Activated CD4-positive, alpha-beta T cell treated with anti-CD3 and anti-CD28 coated beads for 1 hour (primary cell): ENCODE results near the gene ITPRIP.

Experiments used
- DNase-seq: peaks from one replicate; pipeline ENCODE4 v3.0.0-alpha.2; 2020

ITPRIP gene

DNA sequence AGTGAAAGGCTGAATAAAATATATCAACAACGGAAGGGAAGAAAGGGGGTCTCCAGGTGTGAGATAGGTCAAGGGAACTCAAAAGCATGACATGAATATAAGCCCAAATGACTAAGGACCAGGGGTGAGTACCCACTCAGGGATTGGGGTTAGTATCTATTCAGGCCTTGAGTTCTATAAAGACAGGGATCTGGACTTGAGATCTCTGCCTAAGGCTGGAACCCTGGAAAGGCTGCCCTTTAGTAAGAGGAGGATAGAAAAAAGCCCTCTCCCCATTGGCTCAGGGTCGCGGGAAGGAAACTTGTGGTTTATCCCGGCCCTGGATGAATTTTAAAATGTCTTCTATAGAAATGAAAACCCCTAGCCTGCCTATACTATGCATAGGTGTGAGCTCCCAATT, 2.4 kb upstream of the ITPRIP start:
- DNase-seq: no peak

DNA sequence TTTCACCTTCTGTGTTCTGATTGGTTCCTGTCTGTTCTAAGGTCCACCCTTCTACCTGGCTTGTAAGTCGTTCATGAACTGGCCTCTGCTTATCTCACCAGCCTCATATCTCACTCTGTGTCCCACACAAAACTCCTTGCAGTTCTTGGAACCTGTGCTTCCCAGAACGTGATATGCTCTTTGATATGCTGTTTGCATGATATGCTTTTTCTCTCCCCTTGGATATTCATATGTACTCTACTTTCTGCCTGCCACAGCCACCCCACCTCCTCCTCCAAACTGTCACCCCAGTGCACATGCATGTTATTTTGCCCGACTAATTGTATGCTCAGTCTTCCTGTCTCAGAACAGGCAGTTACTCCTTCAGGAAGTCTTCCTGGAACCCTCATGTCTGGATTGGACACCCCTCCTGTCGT, 1.9 kb upstream of the ITPRIP start:
- no peak for DNase-seq

DNA sequence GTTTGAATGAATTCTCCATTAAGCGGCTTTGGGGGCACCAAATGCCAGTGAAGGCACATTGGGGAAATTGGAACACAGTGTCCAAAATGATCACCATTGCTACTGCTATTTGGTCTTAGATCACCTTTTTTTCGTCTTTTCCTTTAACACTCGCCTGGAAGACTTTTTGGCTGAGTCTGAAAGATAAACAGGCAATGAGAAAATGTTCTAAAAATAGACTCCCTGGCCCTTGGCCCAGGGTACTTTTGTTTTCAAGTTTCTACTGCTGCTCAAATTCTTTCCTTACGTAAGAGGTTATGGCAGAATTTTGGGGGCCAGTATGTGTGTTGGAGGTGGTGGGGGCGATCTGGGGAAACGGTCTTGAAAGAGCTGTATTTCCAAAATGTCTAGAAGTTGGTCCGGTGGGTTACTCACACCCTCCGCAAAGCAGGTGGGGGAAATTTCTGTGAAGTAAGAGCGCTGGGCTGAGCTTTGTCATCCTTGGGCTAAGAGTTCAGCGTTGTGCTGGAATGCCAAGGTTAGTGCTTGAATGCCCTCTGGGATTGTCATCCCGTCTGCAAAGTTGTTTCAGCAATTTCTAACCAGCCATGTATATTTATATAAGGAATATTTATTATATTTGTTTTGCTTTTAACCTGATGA, 1.3 kb upstream of the ITPRIP start:
- DNase-seq: no peak

DNA sequence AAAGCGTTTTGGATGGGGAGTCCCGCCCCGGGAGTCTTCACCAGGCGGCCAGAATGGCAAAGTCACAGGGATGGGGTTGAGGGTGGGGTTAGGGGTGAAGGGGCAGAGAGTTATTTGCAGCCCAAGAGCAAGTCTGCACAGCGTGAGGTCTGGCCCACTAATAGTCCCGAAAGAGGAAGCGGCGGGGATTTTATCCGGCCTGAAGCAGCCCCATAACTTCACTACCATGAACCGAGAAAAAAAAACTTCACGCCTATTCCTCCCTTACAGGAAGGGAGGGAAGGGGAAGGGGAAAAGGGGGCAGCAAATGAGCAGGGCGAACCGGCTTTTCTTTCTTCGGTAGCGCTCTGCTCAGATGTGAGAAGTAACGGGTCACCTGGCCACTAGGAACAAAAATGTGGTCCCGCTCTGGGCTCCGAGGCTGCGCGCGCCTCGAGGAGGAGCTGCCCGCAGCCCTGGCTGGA, 712 bp downstream of the ITPRIP start:
- no peak for DNase-seq

DNA sequence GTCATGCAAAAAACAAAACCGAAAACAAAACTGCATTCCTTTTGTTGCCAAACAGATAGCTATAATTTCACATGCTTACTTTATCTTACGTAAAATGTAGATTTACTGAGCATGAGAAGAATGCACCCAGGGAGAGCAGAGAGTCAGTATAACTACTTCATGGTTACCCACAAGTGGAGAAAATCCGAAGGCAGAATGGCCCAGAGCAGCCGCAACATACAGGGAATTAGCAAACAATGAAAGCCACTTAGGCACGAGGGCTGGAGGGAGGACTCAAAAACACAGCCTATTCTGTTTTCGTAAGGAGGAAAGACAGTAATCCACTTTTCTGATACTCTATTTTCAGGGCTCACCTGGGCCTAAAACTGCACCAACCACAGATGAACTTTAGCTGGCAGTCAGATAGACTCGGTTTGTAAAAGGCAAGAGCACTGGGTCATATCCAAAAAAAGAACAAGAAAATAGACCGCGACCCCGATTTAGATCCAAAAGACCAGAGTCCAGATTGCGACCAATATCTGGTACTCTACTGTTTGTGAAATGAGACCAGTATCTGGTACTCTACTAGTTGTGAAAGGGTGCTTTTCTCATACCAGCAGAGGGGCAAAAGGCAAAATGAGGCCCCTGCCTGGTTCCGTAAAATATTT, 1.3 kb downstream of the ITPRIP start:
- no peak for DNase-seq

DNA sequence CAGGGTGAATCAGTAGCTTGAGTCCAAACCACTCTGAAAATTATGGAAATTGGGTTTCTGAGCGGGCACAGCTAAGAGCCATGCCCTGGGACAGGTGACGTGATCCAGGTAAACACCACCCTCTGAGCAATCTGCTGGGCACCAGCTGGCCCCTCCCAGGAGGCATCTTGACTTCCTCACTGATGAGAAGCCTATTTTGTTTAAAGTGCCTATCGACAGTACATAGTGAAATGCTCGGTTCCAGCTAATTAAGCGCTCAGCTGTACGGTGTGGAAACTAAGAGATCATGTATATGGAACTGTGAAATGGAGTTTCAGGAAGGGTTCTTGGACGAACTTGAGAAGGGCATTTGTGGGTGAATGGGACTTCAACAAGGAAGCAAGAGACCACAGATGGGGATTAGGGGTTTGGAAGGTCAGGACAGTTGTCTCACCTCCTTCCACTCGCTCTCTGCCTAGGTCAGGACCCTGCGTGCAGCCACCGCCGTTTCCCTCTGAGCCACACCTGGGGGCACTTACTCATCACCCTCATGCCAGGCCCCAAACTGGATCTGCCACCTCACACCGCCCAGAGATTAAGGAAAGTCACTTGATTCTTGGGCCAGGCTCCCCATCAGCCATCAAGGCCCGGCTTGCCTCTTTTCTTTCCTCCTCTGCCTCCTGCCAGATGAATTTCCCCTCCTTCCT, 3.2 kb downstream of the ITPRIP start:
- no peak for DNase-seq

DNA sequence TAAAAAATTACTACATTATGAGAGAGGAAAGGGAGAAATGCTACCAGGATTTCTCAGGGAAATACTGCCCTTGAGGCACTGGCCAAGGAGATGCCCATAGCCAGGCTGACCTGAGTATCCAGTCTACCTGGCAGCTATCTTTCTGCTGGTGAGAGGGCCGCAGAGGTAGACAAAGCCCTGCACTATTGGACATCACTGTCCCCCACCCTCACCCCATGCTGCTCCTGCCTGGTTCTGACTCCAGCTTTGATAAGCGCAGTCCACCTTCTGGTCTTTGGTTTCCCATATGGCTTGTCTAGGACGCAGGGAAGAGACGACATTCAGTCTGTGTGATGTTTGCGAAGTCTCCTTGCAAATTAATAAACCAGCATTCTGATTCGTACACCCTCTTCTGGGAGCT, 3.7 kb downstream of the ITPRIP start:
- DNase-seq: no peak

DNA sequence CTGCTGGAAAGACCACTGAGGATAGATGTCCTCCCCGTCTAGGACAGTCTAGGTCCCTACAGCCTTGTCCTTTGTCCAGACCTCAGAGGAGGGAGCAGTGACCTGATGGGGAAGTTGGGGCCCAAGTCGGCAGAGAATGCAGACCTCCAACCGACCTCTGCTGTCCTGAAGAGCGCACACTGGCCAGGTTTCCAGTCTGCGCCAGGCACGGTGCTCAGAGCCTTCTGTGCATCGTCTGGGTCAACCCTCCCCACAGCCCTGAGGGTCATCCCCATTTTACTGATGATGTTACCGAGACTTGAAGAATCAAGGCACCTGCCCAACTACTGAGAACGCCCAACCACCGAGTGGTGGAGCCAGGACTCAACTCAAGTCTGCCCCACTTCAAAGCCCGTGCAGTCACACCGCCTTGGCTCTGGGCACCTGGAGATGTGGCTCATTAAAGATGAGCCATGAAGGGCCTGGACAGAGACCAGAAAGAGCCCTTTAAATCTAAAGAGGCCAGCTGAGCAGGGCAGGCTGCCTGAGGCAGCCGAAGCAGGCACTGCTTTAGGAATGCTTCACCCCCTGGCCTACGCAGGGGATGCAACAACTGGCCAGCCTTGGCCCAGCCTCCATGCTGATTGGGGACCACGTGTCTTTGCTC, 4.4 kb downstream of the ITPRIP start:
- DNase-seq: no peak

DNA sequence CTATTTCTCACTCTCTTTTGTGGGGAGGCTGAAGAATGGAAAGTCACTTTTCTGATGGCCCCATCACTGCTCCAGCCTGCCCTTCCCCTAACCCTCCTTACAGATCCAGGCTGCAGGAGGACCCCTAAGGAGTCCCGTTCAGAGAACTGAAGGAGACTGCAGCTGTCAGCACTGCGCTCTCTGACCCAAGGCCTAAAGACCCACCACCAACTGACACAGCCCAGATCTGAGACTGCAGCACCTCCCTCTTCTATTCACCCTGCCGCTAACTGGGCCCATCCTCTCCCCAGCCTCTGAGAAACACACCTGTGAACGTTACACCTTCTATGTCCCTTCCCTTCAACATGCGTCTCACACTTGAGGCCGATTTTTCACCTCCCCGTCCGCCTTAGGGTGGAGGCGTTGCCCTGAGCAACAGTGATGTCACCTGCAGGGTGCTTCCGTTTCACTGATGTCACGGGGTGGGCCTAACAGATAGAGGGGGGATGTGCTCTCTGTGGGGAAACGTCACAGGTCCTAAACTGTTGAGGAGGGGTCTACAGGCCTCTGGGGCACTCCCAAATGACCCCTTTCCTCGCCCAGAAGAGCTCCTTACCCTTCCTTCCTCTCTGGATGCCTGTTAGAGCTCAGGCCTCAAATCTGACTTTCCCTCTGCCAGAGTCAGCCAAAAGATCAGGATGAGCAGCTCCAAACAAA, 5.1 kb downstream of the ITPRIP start:
- peak; percentile 59 for DNase-seq

DNA sequence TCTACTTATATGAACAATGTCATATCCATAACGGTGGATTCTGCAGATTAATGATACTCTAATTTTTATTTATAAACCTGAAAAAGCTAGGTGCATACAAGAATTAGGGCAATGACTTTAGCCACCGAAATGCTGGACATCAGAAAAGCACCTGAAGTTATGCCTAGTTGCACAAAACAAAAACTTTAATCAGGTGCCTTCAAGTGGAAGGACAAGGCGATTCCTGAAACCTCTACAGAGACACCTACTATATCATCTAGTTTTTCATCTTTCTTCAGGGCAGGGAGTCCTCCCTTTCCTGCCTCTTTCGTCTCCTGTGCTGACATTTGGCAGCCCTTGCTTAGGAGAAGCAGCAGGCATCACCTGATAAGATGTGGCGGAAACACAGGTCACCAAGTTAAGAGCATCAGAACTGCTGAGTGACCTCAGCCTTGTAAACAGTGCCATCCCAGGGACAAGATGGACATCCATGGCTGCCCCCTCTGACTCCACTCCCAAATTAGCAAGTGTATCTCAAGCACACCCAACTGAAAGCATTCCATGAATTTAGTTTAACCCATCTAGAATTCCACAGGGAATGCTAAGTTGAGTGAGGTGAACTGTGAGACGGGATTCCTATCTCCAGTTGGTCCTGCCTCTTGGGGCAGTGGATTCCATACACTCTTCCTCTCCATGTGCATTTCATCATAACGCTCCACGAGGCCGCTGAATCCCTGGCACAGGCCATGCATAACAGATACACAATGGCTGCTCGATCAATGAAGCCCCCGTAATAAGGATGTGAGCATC, 5.8 kb downstream of the ITPRIP start:
- no peak for DNase-seq

DNA sequence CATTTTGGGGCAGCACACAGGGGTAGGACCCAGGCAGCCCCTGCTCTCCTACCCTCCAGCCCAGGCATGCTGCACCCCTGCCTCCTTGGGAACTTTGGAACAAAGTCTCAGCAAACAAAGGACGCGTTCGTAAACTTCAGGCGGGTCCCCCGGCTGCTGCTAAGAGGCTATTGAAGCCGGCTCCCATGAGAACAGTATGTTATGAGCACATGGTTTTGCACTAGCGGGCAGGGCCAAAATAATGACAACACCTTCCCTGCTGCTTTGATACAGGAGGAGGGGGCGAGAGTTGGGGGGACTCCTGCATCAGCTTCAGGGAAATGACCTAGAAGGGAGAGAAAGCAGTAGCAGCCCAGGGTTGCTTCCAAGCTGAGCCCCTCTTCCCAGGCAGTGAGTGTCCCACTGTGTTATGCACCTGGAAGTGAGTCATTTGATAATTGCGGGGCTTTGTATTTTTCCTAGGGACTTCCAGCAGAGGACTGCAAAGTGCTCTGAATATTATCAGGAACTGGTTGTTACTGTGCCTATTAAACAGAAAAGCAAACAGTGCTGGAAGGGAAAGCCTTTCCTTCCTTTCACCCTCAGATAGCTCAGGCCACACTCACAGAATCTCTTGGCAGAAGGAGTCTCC, 6.9 kb downstream of the ITPRIP start:
- no peak for DNase-seq

DNA sequence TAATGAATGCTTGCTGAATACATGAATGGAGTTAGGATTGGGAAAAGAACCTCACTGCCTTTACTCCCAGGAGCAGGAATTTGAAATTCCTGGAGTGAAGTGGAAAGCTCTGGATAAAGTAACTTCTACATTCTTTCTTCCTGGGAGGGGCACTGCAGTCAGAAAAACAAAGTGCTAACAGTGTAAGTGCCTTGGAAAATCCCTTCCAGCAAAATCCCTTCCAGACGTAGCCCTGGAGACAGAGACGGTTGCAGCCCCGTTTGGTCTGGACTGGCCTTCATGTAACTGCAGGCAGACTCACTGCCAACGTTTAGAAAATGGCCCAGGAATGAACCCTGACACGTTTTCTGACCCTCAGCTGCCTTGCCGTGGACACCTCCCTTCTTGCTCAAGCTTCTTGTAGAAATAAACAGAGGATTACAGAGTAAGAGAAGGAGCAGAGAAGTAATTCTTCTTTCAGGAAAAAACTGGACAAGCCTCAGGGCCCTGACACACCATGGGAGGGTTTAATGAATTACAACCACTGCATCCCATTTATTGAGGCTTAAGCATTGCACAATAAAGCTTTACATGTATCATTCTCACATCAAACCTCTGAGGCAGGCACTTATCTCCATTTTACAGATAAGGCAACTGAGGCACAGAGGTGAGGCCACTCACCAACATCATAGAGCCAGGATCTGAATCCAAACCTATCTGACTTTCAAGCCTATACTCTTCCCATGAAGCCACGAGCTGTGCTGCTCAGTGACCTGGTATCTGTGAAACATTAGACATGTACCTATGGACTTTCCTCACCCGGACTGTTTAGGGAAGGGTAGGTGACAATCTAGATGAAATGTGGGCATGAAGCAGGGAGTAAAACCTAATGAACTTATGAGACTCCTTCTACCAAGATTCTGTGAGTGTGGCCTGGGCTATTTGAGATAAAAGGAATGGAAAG, 7.8 kb downstream of the ITPRIP start:
- DNase-seq: no peak

DNA sequence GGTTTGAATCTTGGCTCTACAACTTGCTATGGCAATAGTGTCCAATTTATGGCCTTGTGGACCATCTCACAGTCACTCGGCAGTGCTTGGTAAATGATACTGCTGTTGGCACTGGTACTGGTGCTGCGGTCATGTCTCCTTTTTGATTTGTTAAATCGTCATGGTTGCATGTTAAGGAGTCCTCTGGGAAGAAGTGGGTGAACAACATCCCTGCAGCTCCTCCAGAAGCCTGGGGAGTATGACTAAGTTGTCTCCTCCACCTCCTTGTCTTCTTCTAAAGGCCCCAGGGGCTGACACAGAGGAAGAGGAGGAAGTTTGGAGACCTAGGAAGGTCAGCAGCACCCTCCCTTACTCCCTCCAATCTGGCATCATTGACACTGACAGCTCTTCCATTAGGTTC, 8.5 kb downstream of the ITPRIP start:
- DNase-seq: no peak

DNA sequence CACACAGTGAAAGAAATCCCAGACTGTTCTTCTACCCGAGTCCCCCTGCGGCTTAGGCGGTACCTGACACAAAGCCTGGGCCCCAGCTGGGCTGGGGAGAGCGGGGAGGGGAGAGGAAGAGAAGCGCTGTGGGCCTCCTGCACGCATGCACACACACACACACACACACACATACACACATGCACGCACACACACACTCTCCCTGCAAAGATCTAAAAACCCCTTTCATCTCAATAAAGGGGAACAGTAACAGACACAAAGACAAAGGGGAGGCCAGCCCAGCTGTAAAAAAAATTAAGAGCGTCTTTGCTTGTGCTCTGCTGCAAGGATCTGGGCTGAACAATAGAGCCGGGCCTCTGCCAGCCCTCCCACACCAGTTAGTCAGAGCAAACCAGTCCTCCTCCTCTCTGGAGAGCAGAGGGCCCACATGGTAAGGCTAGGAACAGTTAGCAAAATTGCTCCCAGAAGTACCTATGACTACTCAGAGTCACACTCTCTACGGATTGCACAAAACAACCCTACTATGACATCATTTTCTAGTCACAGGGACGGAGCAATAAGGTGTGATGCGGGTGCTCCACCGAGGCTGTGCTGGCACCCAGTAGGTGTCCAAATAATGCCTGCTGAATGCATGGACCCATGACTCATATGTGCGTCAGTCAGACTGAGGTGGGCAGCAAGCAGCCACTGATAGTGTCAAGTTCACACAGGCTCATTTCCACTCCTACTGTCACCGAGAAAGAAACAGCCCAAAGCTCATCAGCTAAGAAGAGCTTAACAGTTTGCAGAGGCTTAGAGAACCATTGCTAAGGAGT, 9.2 kb downstream of the ITPRIP start:
- peak; percentile 45 for DNase-seq

DNA sequence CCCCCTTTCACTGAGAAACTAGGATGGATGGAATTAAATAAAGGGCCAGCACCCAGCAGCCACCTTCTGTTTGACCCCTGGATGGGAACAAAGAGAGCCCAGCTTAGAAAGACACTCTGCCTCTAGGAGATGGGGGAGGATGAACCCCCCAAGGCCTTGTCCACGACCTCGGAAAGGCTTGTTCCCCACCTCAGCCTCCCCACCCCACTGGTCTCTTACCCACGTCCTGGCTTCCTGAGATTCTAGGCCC, 9.7 kb downstream of the ITPRIP start:
- DNase-seq: no peak

DNA sequence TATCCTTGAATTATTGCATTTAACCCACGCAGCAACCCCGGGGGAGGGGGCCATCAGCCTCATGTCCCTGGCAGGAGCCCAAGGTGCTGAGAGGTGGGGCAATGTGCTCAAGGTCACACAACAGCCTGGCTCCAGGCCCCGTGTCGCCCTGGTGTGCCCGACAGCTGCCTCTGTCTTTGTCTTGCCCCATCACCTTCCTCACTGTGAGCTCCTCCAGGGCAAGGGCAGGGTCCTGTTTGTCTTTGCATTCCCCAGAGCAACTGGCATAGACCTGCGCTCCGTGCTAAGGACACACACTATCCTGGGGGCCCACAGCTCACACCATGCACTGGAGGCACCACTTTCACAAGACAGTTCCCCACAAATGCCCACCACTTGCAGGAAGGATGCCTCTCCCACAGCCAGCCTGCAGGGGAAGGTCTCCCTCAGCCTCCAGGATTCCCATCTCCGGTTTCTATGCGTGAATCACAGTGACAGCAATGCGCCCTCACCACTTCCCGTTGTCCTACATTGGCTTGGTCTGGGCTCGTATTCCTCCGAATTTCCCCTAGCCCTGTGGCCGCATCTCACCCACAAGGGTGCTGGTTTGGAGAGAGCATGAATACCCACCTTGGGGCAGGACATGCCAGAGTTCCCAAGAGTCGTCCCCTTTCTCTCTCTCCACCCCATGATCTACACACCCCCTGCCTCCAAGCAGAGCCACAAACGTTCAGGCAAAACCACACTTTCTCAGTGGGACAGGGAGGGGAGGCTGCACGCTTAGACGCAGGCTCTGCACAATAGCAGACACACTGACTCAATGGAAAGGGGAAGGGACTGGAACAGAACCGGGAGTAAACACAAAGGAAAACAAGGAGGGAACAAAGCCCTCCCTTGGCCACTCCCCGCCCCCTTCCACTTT, 10.3 kb downstream of the ITPRIP start:
- DNase-seq: no peak

DNA sequence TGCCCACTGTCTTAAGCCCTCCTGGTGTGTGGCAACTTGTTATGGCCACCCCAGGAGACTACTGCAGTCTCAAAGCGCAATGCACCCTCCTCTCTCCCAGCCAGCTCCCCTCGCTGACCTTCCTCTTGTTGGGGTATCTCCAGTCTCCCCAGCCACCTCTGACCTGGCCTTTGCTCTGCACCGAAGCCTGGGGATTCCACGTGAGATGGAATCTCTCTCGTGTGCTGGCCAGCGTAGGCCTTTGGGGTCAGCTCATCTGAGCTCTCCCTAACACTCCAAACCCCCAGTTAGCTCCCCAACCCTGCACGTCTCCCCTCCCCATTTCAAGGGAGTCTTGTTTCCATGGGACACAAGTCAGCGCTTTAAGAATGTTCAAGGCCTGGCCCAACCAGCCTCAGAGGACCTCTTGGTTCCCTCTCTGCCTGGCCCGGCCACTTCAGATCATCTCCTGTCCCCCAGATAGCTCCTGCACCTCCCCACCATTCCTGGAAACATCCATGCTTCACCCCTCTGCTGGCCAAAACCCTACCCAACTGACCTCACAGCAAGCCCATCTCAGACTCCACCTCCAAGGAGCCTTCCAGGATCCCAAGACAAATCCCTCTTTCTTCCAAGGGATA, 11.2 kb downstream of the ITPRIP start:
- DNase-seq: no peak
